Neural crest cell (in vitro differentiated cells): ENCODE measurements around the gene TUT4. TPM values are rescaled to one million over a fixed set of nuclear protein-coding genes. Genes with fewer than 3 reads are reported as not detected.
"Not testable (repeated sequence)": the region's sequence is repeated elsewhere in the genome, so short reads cannot be mapped to it uniquely, and the experiment has no call there.

ENCODE experiments used
- DNase-seq: peaks from one replicate; pipeline ENCODE4 v3.0.0; 2021; ENCODE audit warnings: low read depth, mixed read lengths, low spot score
- H3K27ac Mint-ChIP-seq: one replicate; pipeline ENCODE4 v1.8.0; 2021; ENCODE audit warnings: mild to moderate bottlenecking, mixed read lengths; ENCODE audit not compliant: unreplicated experiment
- H3K27me3 Mint-ChIP-seq: 2 replicates; pipeline ENCODE4 v1.8.0; 2021; ENCODE audit warnings: low read depth, mild to moderate bottlenecking, mixed read lengths
- H3K36me3 Mint-ChIP-seq: 2 replicates; pipeline ENCODE4 v1.8.0; 2021; ENCODE audit warnings: low read depth, mild to moderate bottlenecking, mixed read lengths
- H3K4me1 Mint-ChIP-seq: 2 replicates; pipeline ENCODE4 v1.8.0; 2021; ENCODE audit warnings: mixed read lengths
- H3K4me3 Mint-ChIP-seq: one replicate; pipeline ENCODE4 v1.8.0; 2021; ENCODE audit warnings: mild to moderate bottlenecking, mixed read lengths
- H3K9me3 Mint-ChIP-seq: 2 replicates; pipeline ENCODE4 v1.8.0; 2021; ENCODE audit warnings: mixed read lengths
- total RNA-seq: library from RNA; stranded (reverse); gene quantifications from 2 replicates; pipeline ENCODE4 v1.2.1, GENCODE V29; 2021
- TF ChIP-seq, protein P1 (sequence below): fragments of 200-600 bp; sonication (generic); conservative IDR thresholded peaks from 2 replicates; pipeline ENCODE4 v1.5.0; 2021; ENCODE audit warnings: antibody characterized with exemption, mild to moderate bottlenecking

The TUT4 gene
- total RNA-seq, 1 donor from 2014 or later: 88.0 TPM

DNA sequence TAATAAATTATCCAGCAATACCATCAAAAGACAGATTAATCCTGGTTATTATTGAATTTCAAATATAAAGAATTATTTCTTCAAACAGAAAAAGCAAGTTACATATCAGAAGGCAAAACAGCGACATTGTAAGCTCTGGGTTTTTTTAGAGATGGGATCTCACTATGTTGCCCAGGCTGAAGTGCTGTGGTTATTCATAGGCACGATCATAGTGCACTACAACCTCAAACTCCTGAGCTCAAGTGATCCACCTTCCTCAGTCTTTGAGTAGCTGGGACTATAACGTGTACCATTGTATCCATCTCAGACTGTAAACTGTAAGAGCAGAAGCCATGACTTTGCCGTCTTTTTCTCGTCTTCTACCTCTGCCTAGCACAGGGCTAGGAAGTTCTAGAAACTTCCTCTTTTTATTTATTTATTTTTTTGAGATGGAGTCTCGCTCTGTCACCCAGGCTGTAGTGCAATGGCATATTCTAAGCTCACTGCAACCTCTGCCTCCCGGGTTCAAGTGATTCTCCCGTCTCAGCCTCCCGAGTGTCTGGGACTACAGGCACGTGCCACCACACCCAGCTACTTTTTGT lies 29.3 kb upstream of the TUT4 start:
- Mint-ChIP-seq H3K27me3 (no peaks in the 10 kb centered on the region), H3K9me3 (no peaks in the 10 kb centered on the region), H3K27ac (no peak overlapping the region), H3K4me1 (no peaks in the 10 kb centered on the region), H3K36me3 (no peaks in the 10 kb centered on the region), H3K4me3 (no peak overlapping the region)
- TF ChIP-seq, protein P1, sequence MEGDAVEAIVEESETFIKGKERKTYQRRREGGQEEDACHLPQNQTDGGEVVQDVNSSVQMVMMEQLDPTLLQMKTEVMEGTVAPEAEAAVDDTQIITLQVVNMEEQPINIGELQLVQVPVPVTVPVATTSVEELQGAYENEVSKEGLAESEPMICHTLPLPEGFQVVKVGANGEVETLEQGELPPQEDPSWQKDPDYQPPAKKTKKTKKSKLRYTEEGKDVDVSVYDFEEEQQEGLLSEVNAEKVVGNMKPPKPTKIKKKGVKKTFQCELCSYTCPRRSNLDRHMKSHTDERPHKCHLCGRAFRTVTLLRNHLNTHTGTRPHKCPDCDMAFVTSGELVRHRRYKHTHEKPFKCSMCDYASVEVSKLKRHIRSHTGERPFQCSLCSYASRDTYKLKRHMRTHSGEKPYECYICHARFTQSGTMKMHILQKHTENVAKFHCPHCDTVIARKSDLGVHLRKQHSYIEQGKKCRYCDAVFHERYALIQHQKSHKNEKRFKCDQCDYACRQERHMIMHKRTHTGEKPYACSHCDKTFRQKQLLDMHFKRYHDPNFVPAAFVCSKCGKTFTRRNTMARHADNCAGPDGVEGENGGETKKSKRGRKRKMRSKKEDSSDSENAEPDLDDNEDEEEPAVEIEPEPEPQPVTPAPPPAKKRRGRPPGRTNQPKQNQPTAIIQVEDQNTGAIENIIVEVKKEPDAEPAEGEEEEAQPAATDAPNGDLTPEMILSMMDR: no peak
- DNase-seq: no peak

DNA sequence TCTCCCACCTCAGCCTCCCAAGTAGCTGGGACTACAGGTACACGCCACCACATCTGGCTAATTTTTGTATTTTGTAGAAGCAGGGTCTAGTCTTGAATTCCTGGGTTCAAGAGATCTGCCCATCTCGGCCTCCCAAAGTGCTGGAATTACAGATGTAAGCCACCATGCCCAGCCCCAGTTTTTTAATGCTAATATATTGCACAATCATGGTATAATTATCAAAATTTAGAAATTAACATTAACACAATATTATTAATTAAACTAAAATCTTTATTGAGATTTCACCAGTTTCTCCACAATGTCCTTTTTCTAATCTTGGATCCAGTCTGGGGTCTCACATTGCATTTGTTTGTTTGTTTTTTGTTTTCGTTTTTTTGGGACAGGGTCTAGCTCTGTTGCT lies 27.4 kb upstream of the TUT4 start:
- no peaks in the 10 kb centered on the region for H3K4me1 Mint-ChIP-seq
- no peak overlapping the region for H3K27ac Mint-ChIP-seq
- no peaks in the 10 kb centered on the region for H3K27me3 Mint-ChIP-seq
- TF ChIP-seq, protein P1: no peak
- no peaks in the 10 kb centered on the region for H3K36me3 Mint-ChIP-seq
- H3K9me3 Mint-ChIP-seq: no peaks in the 10 kb centered on the region
- DNase-seq: no peak
- H3K4me3 Mint-ChIP-seq: no peak overlapping the region

DNA sequence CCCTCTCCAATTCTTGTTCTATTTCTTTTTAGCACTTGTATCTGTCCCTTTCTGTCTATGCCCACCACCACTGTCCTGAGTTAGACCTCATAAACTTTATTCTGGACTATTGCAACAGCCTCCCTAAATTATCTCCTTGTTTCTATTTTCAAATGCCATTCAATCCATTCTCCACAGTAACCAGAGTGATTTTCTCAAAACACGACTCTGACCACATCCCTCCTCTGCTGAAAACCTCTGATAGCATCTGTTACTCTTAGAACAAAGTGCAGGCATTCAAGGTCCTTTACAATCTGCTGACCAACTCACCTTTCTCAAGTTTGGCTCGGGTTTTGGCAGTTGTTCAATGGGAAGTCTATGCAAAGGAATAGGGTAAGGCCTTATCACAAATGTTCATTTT lies 26.5 kb upstream of the TUT4 start:
- TF ChIP-seq, protein P1: no peak
- DNase-seq: no peak
- Mint-ChIP-seq H3K4me1 (no peaks in the 10 kb centered on the region), H3K4me3 (no peak overlapping the region), H3K27ac (no peak overlapping the region), H3K36me3 (no peaks in the 10 kb centered on the region), H3K27me3 (no peaks in the 10 kb centered on the region), H3K9me3 (no peaks in the 10 kb centered on the region)

DNA sequence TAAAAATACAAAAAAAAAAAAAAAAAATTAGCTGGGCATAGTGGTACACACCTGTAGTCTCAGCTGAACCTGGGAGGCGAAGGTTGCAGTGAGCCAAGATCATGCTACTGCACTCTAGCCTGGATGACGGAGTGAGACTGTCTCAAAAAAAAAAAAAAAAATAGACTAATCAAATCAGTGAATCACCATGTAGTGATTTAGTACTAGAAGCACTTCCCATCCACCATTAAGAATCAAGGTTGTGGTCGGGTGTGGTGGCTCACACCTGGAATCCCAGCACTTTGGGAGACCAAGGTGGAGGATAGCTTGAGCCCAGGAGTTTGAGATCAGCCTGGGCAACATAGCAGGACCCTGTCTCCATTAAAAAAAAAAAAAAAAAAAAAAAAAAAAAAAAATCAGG lies 25.2 kb upstream of the TUT4 start:
- not testable (repeated sequence) for H3K4me1 Mint-ChIP-seq, H3K36me3 Mint-ChIP-seq, H3K9me3 Mint-ChIP-seq, H3K27ac Mint-ChIP-seq, H3K27me3 Mint-ChIP-seq, DNase-seq, H3K4me3 Mint-ChIP-seq

DNA sequence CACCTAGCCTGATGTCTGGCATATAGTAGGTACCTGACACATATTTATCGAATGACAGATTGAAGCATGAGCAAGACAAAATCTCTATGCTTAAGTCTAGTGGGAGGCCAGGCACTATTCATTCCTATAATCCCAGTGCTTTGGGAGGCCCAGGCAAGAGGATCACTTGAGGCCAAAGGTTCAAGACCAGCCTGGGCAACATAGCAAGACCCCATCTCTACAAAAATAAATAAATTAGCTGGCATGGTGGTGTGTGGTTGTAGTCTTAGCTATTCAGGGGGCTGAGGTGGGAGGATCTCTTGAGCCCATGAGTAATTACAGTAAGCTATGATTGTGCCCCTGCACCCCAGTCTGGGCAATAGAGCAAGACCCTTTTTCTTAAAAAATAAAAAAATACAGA lies 23.2 kb upstream of the TUT4 start:
- TF ChIP-seq, protein P1: no peak
- Mint-ChIP-seq H3K9me3 (no peaks in the 10 kb centered on the region), H3K36me3 (no peaks in the 10 kb centered on the region), H3K27ac (no peak overlapping the region), H3K4me1 (no peaks in the 10 kb centered on the region), H3K4me3 (no peak overlapping the region), H3K27me3 (no peaks in the 10 kb centered on the region)
- DNase-seq: no peak

DNA sequence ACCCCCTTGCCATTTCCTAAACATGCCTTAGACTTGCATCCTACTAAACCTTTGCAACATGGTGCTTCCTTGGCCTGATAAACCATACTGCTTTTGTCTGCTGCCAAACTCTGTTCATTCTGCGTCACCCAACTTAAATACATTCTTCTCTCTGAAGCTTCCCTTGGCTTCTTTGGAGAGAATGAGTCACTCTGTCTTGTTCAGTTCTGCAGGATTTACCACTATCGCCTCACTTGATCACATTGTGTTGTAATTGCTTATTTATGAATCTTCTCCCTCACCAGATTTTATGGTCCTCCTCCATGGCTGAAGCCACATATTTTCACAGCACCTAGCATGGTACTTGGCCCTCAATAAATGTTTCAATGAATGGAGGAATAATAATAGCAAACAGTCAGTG lies 21.7 kb upstream of the TUT4 start:
- no peak overlapping the region for H3K27ac Mint-ChIP-seq
- H3K9me3 Mint-ChIP-seq: no peaks in the 10 kb centered on the region

More for the DNA sequence above, 21.7 kb upstream of the TUT4 start:
- Mint-ChIP-seq H3K4me3 (no peak overlapping the region), H3K4me1 (peaks cover 3% of the 10 kb centered on the region), H3K36me3 (no peaks in the 10 kb centered on the region), H3K27me3 (no peaks in the 10 kb centered on the region)
- TF ChIP-seq, protein P1: no peak
- DNase-seq: no peak
